Gastroesophageal sphincter (tissue), 4 donors: ENCODE measurements around the gene PNKD. TPM values are rescaled to one million over a fixed set of nuclear protein-coding genes. Genes with fewer than 3 reads are reported as not detected.

Source experiments
- ATAC-seq: fragments of 150-250 bp; one replicate; pipeline ENCODE4 v1.9.1; 2016; ENCODE audit warnings: mild to moderate bottlenecking, moderate library complexity
- H3K27ac ChIP-seq, 4 donors: fragments of 200-600 bp; sonication (generic) in 3 of 4; 1 replicate in 3 of 4; 2 replicates in 1 of 4; pipeline ENCODE4 v1.5.1; 2016 to 2019
- H3K27me3 ChIP-seq: fragments of 200-600 bp; sonication (generic); one replicate; pipeline ENCODE4 v1.5.1; 2019
- H3K36me3 ChIP-seq, 2 donors: fragments of 200-600 bp; sonication (generic); one replicate each; pipeline ENCODE4 v1.5.1; 2019; ENCODE audit warnings: control low read depth in 1 of 2
- H3K4me1 ChIP-seq, 3 donors: fragments of 200-600 bp; sonication (generic); 1 replicate in 2 of 3; 2 replicates in 1 of 3; pipeline ENCODE4 v1.5.1; 2016 to 2019; ENCODE audit warnings: control low read depth in 2 of 3
- H3K4me3 ChIP-seq, 2 donors: fragments of 200-600 bp; sonication (generic); one replicate each; pipeline ENCODE4 v1.5.1; 2019; ENCODE audit warnings: mild to moderate bottlenecking in 1 of 2, moderate library complexity in 1 of 2
- H3K9me3 ChIP-seq, 3 donors: fragments of 200-600 bp; sonication (generic); one replicate each; pipeline ENCODE4 v1.5.1; 2017 to 2019; ENCODE audit warnings: control low read depth in 2 of 3
- EP300 ChIP-seq: sonication (generic); formaldehyde crosslinking; IDR thresholded peaks from one replicate; pipeline ENCODE4 v1.6.1; 2017; ENCODE audit warnings: antibody characterized with exemption, mild to moderate bottlenecking
- POLR2A ChIP-seq, 2 donors: fragments of 450-650 bp; IDR thresholded peaks; one replicate each; pipeline ENCODE4 v1.6.1; 2017; ENCODE audit warnings: antibody characterized with exemption in 2 of 2, mild to moderate bottlenecking in 2 of 2, moderate library complexity in 1 of 2
- POLR2AphosphoS5 ChIP-seq: sonication (generic); formaldehyde crosslinking; IDR thresholded peaks from one replicate; pipeline ENCODE4 v1.6.1; 2017; ENCODE audit warnings: antibody characterized with exemption
- WGBS, 2 donors: methylation state at CpG; one replicate each; pipeline ENCODE4 v1.1.5; 2018; ENCODE audit warnings: low coverage in 1 of 2; 5-methylcytosine and 5-hydroxymethylcytosine counted together
- total RNA-seq, 4 donors: library from RNA; depleted of rRNA; stranded (reverse); fragments of >200 nt; gene quantifications; one replicate each; pipeline ENCODE4 v1.1.0, GENCODE V29; 2016
- TF ChIP-seq, protein P1 (sequence below), 4 experiments: fragments of 200-600 bp in 2 of 4; fragments of 450-650 bp in 2 of 4; sonication (generic) in 1 of 4; IDR thresholded peaks; one replicate each; pipeline ENCODE4 v1.5.1; 2017 to 2019; ENCODE audit warnings: antibody characterized with exemption in 4 of 4, mild to moderate bottlenecking in 2 of 4, moderate library complexity in 2 of 4

PNKD gene
- total RNA-seq, 4 donors from 2014 or later = 48.6 to 60.2 (median 56.9) TPM

DNA sequence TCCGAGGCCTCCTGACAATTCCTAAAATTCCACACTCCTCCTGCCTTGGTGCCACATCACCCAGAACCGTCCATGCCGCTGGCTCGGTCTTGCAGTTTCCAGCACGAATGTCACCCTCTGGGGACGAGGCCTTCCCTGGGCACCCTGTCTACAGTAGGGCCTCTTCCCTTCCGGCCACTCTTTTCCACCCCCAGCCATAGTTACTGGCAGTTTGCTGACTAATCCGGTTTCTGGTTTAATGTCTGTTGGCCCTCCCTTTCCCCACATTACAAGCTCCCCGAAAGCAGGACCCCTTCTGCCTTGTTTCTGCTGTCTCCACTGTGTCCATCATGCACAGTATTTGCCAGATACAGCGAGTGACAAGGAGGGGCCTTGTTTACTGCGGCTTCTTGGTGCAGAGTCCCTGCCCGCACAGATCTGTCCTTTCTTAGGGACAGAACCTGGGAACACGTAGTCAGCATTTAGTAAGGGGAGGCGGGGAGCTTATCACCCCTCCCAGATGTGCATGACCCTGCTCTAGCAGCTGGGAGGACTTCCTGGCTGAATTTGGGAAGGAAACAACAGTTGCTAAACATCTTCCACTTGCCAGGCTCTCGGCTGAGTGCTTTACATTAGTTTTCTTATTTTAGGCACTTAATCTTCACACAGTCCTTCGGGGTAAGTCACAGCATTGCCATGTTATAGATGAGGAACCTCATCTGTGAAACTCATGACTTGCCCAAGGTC lies 62.8 kb downstream of the PNKD start:
- Histone ChIP-seq H3K27me3 (no peaks in the 10 kb centered on the region), H3K36me3 (no peaks in the 10 kb centered on the region), H3K4me1 (no peaks in the 10 kb centered on the region), H3K4me3 (no peak overlapping the region), H3K9me3 (no peaks in the 10 kb centered on the region), H3K27ac (peak overlapping the region in 3 of 4 donors; percentile 38 to 59 (median 47))
- WGBS, 2 donors = 68% methylated on average over 15 of the region's 16 CpGs; no CpG with 5 or more reads in 1 of the 2 donors
- TF ChIP-seq POLR2A (IDR thresholded peaks at IDR 0.05) = peak in 1 of 2 donors; percentile 26
- TF ChIP-seq EP300 = no peak
- TF ChIP-seq POLR2AphosphoS5 = no peak
- TF ChIP-seq, protein P1, sequence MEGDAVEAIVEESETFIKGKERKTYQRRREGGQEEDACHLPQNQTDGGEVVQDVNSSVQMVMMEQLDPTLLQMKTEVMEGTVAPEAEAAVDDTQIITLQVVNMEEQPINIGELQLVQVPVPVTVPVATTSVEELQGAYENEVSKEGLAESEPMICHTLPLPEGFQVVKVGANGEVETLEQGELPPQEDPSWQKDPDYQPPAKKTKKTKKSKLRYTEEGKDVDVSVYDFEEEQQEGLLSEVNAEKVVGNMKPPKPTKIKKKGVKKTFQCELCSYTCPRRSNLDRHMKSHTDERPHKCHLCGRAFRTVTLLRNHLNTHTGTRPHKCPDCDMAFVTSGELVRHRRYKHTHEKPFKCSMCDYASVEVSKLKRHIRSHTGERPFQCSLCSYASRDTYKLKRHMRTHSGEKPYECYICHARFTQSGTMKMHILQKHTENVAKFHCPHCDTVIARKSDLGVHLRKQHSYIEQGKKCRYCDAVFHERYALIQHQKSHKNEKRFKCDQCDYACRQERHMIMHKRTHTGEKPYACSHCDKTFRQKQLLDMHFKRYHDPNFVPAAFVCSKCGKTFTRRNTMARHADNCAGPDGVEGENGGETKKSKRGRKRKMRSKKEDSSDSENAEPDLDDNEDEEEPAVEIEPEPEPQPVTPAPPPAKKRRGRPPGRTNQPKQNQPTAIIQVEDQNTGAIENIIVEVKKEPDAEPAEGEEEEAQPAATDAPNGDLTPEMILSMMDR (IDR thresholded peaks at IDR 0.05) = no peak
- ATAC-seq = peak; percentile 62

DNA sequence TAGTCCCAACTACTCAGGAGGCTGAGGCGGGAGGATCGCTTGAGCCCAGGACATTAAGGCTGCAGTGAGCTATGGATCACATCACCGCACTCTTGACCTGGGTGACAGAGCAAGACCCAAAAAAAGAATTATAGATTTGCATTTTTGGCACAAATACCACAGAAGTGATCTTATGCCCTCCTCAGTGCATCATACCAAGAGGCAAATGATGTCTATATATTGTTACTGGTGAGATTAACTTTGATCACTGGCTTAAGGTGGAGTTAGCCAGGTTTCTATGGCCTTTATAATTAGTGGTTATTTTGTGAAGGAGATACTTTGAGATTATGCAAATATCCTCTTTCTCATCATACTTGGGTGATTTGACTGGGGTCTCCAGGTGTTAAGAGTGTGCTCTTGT lies 64.2 kb downstream of the PNKD start:
- H3K9me3 ChIP-seq = no peaks in the 10 kb centered on the region
- 97% methylated on average over 3 of the region's 3 CpGs; no CpG with 5 or more reads in 1 of the 2 donors for WGBS, 2 donors

DNA sequence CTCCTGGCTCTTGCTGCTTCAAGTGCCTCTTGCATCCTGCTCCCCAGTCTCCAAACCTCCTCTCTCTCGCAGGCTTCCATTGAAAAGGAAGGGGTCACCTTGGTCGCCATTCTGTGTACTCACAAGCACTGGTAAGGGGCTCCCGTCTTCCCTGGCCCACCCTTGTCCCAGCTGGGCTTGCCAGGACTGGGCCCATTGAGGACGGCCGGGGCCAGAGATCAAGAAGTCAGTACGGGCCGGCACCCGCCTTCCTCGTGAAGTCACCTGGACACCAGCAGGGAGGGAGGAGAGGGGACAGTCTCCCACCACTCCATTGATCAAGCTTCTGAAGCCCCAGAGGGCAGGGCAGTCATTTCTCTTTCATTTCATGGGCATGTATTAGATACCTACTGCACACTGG lies 70.3 kb downstream of the PNKD start:
- Histone ChIP-seq H3K4me3 (no peak overlapping the region), H3K9me3 (no peaks in the 10 kb centered on the region), H3K27me3 (no peaks in the 10 kb centered on the region), H3K27ac (no peak overlapping the region), H3K4me1 (no peaks in the 10 kb centered on the region), H3K36me3 (no peaks in the 10 kb centered on the region)
- TF ChIP-seq, protein P1 (IDR thresholded peaks at IDR 0.05) = no peak
- no peak for TF ChIP-seq POLR2A (IDR thresholded peaks at IDR 0.05)
- TF ChIP-seq POLR2AphosphoS5 = no peak
- no peak for TF ChIP-seq EP300
- no peak for ATAC-seq
- 85% methylated on average over 2 of the region's 9 CpGs; no CpG with 5 or more reads in 1 of the 2 donors for WGBS, 2 donors

More for the DNA sequence above, 64.2 kb downstream of the PNKD start:
- Histone ChIP-seq H3K4me3 (no peak overlapping the region), H3K4me1 (no peaks in the 10 kb centered on the region), H3K27me3 (no peaks in the 10 kb centered on the region), H3K27ac (no peak overlapping the region), H3K36me3 (no peaks in the 10 kb centered on the region)
- no peak for ATAC-seq
- TF ChIP-seq POLR2AphosphoS5 (no peak), POLR2A (IDR thresholded peaks at IDR 0.05) (no peak), EP300 (no peak)
- TF ChIP-seq, protein P1 (IDR thresholded peaks at IDR 0.05) = no peak

DNA sequence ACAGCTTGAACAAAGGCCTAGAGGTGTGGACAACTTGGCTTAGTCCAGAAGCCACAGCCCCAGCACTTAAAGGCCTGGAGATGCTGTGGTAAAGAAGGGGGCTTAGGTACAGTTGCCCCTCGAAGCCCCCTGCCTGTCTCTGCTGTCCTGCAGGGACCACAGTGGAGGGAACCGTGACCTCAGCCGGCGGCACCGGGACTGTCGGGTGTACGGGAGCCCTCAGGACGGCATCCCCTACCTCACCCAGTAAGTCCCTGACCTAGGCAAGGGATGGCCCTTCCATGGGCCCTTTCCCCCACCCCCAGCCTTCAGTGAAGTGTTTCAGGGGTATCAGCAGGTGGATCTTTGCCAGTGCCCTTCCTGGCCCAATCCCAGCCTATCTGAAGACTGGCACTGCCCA lies 71.1 kb downstream of the PNKD start:
- no peaks in the 10 kb centered on the region for H3K36me3 ChIP-seq
- no peak for ATAC-seq
- no peaks in the 10 kb centered on the region for H3K27me3 ChIP-seq
- 71% methylated on average over 1 of the region's 8 CpGs; no CpG with 5 or more reads in 1 of the 2 donors for WGBS, 2 donors
- no peak overlapping the region for H3K4me3 ChIP-seq
- TF ChIP-seq POLR2AphosphoS5 (no peak), POLR2A (IDR thresholded peaks at IDR 0.05) (no peak), EP300 (no peak)
- TF ChIP-seq, protein P1 (IDR thresholded peaks at IDR 0.05) = no peak
- no peaks in the 10 kb centered on the region for H3K4me1 ChIP-seq
- H3K27ac ChIP-seq = no peak overlapping the region
- no peaks in the 10 kb centered on the region for H3K9me3 ChIP-seq

DNA sequence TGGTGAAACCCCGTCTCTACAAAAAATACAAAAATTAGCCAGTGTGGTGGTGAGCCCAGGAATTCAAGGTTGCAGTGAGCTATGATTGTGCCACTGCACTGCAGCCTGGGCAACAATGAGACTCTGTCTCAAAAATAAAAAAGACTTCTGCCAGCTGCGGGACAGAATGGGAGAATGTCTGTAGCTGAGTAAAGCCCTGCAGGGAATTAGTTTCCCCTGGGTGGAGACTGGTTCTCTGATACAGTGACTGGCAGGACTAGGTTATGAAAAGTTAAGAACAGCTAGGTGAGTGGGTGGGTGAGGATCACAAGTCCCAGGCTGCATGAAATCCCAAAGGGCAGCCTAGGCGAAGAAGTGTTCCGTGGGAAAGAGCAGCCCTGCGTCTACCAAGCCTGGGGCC lies 72.5 kb downstream of the PNKD start:
- TF ChIP-seq EP300 (no peak), POLR2A (IDR thresholded peaks at IDR 0.05) (no peak), POLR2AphosphoS5 (no peak)
- TF ChIP-seq, protein P1 (IDR thresholded peaks at IDR 0.05) = no peak
- H3K4me3 ChIP-seq = no peak overlapping the region
- ATAC-seq = no peak
- no peaks in the 10 kb centered on the region for H3K4me1 ChIP-seq
- no peaks in the 10 kb centered on the region for H3K36me3 ChIP-seq
- WGBS, 2 donors = 82% methylated on average over 3 of the region's 5 CpGs; no CpG with 5 or more reads in 1 of the 2 donors
- H3K27me3 ChIP-seq = no peaks in the 10 kb centered on the region
- H3K27ac ChIP-seq = no peak overlapping the region
- no peaks in the 10 kb centered on the region for H3K9me3 ChIP-seq
